ENCODE results near the gene ZNF630.
A peak's percentile ranks its signal among the peaks of the same experiment; 100 is the strongest.
"Not testable (repeated sequence)": the region's sequence is repeated elsewhere in the genome, so short reads cannot be mapped to it uniquely, and the experiment has no call there.

ZNF630 gene

DNA sequence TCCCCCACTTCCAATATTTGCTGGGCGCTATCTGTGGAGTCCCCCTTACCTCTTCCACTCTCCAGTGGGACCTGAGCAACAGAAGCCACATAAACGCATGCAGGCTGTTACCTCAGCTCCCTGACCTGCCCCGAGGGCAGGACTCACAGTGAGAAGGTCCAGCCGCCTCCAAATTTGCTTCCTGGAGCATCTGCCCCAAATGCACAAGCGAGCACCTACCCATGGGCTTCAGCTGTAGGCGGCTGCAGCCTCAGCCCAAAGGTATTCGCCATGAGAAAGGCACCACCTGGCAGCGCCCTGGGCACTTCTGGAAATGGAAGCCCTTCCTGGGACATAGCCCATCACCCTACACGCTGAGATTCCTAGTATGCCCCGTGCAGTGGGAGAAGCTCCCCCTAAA is 41.2 kb downstream of the ZNF630 start:
- no peak for DNase-seq (ENCODE audit: low read depth, low spot score)
- WGBS (ENCODE audit: insufficient coverage, insufficient read length) = no CpG with 5 or more reads among the region's 10 CpGs
- Histone ChIP-seq H3K4me3 (ENCODE audit: low read length) (no peak overlapping the region), H3K4me1 (ENCODE audit: control insufficient read depth, insufficient read depth, low read length) (no peaks in the 10 kb centered on the region), H3K27me3 (ENCODE audit: control insufficient read depth, insufficient read depth, low read length) (no peaks in the 10 kb centered on the region), H3K9me3 (ENCODE audit: control insufficient read depth, insufficient read depth, low read length) (no peaks in the 10 kb centered on the region), H3K27ac (ENCODE audit: low read length) (no peak overlapping the region), H3K36me3 (ENCODE audit: control insufficient read depth, insufficient read depth, low read length) (no peaks in the 10 kb centered on the region)

GRCh38 chrX:48028091-48028490 is 43.3 kb downstream of the ZNF630 start:
- DNase-seq (ENCODE audit: low read depth, low spot score) = no peak
- no peaks in the 10 kb centered on the region for H3K27me3 ChIP-seq (ENCODE audit: control insufficient read depth, insufficient read depth, low read length)
- H3K4me1 ChIP-seq (ENCODE audit: control insufficient read depth, insufficient read depth, low read length) = no peaks in the 10 kb centered on the region
- H3K4me3 ChIP-seq (ENCODE audit: low read length) = no peak overlapping the region
- H3K36me3 ChIP-seq (ENCODE audit: control insufficient read depth, insufficient read depth, low read length) = no peaks in the 10 kb centered on the region
- H3K27ac ChIP-seq (ENCODE audit: low read length) = no peak overlapping the region
- no CpG with 5 or more reads among the region's 8 CpGs for WGBS (ENCODE audit: insufficient coverage, insufficient read length)
- H3K9me3 ChIP-seq (ENCODE audit: control insufficient read depth, insufficient read depth, low read length) = no peaks in the 10 kb centered on the region

DNA sequence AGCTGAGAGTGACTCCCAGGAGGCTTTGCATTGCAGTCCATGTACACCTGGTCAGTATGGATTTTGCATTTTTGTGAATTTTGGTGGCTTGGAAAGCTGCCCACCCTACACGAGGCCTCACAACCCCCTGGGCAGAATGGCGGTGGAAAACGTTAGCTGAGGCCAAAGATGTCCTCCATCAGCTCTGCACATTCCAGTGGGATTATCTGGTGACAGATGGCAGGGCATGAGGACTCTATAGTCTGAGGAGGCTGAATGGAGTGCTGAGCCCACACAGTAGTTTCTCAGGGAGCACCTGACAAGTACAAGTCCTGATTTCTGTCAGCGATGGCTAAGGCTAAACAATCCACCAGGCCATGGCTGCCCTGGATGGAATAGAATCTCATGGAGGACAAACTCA is 43.9 kb downstream of the ZNF630 start:
- not testable (repeated sequence) for H3K36me3 ChIP-seq (ENCODE audit: control insufficient read depth, insufficient read depth, low read length); H3K4me1 ChIP-seq (ENCODE audit: control insufficient read depth, insufficient read depth, low read length); H3K4me3 ChIP-seq (ENCODE audit: low read length); H3K9me3 ChIP-seq (ENCODE audit: control insufficient read depth, insufficient read depth, low read length); H3K27ac ChIP-seq (ENCODE audit: low read length); DNase-seq (ENCODE audit: low read depth, low spot score); H3K27me3 ChIP-seq (ENCODE audit: control insufficient read depth, insufficient read depth, low read length)
- WGBS (ENCODE audit: insufficient coverage, insufficient read length) = no CpG with 5 or more reads among the region's 4 CpGs

GRCh38 chrX:48025561-48025960 is 45.9 kb downstream of the ZNF630 start:
- WGBS (ENCODE audit: insufficient coverage, insufficient read length) = no CpG with 5 or more reads among the region's 7 CpGs
- H3K4me3 ChIP-seq (ENCODE audit: low read length) = no peak overlapping the region
- H3K4me1 ChIP-seq (ENCODE audit: control insufficient read depth, insufficient read depth, low read length) = no peaks in the 10 kb centered on the region
- H3K9me3 ChIP-seq (ENCODE audit: control insufficient read depth, insufficient read depth, low read length) = no peaks in the 10 kb centered on the region
- DNase-seq (ENCODE audit: low read depth, low spot score) = peak; percentile 43
- H3K27me3 ChIP-seq (ENCODE audit: control insufficient read depth, insufficient read depth, low read length) = no peaks in the 10 kb centered on the region
- H3K27ac ChIP-seq (ENCODE audit: low read length) = no peak overlapping the region
- H3K36me3 ChIP-seq (ENCODE audit: control insufficient read depth, insufficient read depth, low read length) = no peaks in the 10 kb centered on the region

- H3K4me3 ChIP-seq (ENCODE audit: low read length) = no peak overlapping the region
- H3K9me3 ChIP-seq (ENCODE audit: control insufficient read depth, insufficient read depth, low read length) = no peaks in the 10 kb centered on the region
- no CpG with 5 or more reads among the region's 3 CpGs for WGBS (ENCODE audit: insufficient coverage, insufficient read length)
- no peaks in the 10 kb centered on the region for H3K36me3 ChIP-seq (ENCODE audit: control insufficient read depth, insufficient read depth, low read length)
- no peaks in the 10 kb centered on the region for H3K4me1 ChIP-seq (ENCODE audit: control insufficient read depth, insufficient read depth, low read length)
- no peaks in the 10 kb centered on the region for H3K27me3 ChIP-seq (ENCODE audit: control insufficient read depth, insufficient read depth, low read length)
- DNase-seq (ENCODE audit: low read depth, low spot score) = no peak
- H3K27ac ChIP-seq (ENCODE audit: low read length) = no peak overlapping the region
These were observed 48.7 kb downstream of the ZNF630 start for GRCh38 chrX:48022738-48023137.

- Histone ChIP-seq H3K27me3 (ENCODE audit: control insufficient read depth, insufficient read depth, low read length) (no peaks in the 10 kb centered on the region), H3K4me1 (ENCODE audit: control insufficient read depth, insufficient read depth, low read length) (no peaks in the 10 kb centered on the region), H3K4me3 (ENCODE audit: low read length) (no peak overlapping the region), H3K36me3 (ENCODE audit: control insufficient read depth, insufficient read depth, low read length) (no peaks in the 10 kb centered on the region), H3K9me3 (ENCODE audit: control insufficient read depth, insufficient read depth, low read length) (no peaks in the 10 kb centered on the region), H3K27ac (ENCODE audit: low read length) (no peak overlapping the region)
- WGBS (ENCODE audit: insufficient coverage, insufficient read length) = no CpG with 5 or more reads among the region's 3 CpGs
- DNase-seq (ENCODE audit: low read depth, low spot score) = no peak
These were observed 49.3 kb downstream of the ZNF630 start for GRCh38 chrX:48022100-48022499.

- Histone ChIP-seq H3K36me3 (ENCODE audit: control insufficient read depth, insufficient read depth, low read length) (no peaks in the 10 kb centered on the region), H3K27me3 (ENCODE audit: control insufficient read depth, insufficient read depth, low read length) (no peaks in the 10 kb centered on the region), H3K9me3 (ENCODE audit: control insufficient read depth, insufficient read depth, low read length) (no peaks in the 10 kb centered on the region), H3K4me1 (ENCODE audit: control insufficient read depth, insufficient read depth, low read length) (no peaks in the 10 kb centered on the region), H3K27ac (ENCODE audit: low read length) (no peak overlapping the region), H3K4me3 (ENCODE audit: low read length) (peak overlapping the region; percentile 97; the same call in 1 of the 2 replicates)
- no CpG with 5 or more reads among the region's 30 CpGs for WGBS (ENCODE audit: insufficient coverage, insufficient read length)
- DNase-seq (ENCODE audit: low read depth, low spot score) = peak; percentile 22
These were observed 50.2 kb downstream of the ZNF630 start for GRCh38 chrX:48021026-48021900.

DNA sequence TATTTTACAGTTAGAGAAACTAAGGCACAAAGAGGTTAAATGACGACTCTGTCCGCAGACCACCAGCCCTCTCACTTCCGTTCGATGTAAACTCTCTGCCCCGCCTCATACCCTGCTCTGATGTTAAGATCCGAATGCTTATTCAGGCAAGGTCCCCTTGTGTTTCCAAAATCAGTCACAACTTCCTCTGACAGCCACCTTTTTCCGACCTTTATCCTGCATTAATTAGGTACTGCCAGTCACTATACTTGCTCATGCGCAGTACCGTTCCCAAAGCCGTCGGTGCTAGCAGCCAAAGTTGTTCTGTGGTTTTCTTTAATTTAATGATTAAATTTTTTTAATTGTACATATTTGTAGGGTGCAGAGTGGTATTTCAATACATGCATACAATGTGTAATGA is 51.0 kb downstream of the ZNF630 start:
- WGBS (ENCODE audit: insufficient coverage, insufficient read length) = no CpG with 5 or more reads among the region's 11 CpGs
- not testable (repeated sequence) for H3K9me3 ChIP-seq (ENCODE audit: control insufficient read depth, insufficient read depth, low read length); H3K27ac ChIP-seq (ENCODE audit: low read length); H3K36me3 ChIP-seq (ENCODE audit: control insufficient read depth, insufficient read depth, low read length); H3K27me3 ChIP-seq (ENCODE audit: control insufficient read depth, insufficient read depth, low read length); H3K4me1 ChIP-seq (ENCODE audit: control insufficient read depth, insufficient read depth, low read length); DNase-seq (ENCODE audit: low read depth, low spot score); H3K4me3 ChIP-seq (ENCODE audit: low read length)

GRCh38 chrX:48019892-48020291 is 51.5 kb downstream of the ZNF630 start:
- not testable (repeated sequence) for H3K9me3 ChIP-seq (ENCODE audit: control insufficient read depth, insufficient read depth, low read length); H3K27me3 ChIP-seq (ENCODE audit: control insufficient read depth, insufficient read depth, low read length); H3K4me3 ChIP-seq (ENCODE audit: low read length); H3K36me3 ChIP-seq (ENCODE audit: control insufficient read depth, insufficient read depth, low read length); H3K27ac ChIP-seq (ENCODE audit: low read length); DNase-seq (ENCODE audit: low read depth, low spot score); H3K4me1 ChIP-seq (ENCODE audit: control insufficient read depth, insufficient read depth, low read length)
- WGBS (ENCODE audit: insufficient coverage, insufficient read length) = no CpG with 5 or more reads among the region's 1 CpG

DNA sequence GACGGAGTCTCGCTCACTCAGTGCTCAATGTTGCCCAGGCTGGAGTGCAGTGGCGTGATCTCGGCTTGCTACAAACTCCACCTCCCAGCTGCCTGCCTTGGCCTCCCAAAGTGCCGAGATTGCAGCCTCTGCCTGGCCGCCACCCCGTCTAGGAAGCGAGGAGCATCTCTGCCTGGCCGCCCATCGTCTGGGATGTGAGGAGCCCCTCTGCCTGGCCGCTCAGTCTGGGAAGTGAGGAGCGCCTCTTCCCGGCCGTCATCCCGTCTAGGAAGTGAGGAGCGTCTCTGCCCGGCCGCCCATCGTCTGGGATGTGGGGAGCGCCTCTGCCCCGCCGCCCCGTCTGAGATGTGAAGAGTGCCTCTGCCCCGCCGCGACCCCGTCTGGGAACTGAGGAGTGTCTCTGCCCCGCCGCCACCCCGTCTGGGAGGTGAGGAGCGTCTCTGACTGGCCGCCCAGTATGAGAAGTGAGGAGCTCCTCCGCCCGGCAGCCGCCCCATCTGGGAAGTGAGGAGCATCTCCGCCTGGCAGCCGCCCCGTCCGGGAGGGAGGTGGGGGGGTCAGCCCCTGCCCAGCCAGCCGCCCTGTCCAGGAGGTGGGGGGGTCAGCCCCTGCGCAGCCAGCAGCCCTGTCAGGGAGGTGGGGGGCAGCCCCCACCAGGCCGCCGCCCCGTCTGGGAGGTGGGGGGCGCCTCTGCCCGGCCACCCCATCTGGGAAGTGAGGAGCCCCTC is 54.7 kb downstream of the ZNF630 start:
- H3K4me3 ChIP-seq (ENCODE audit: low read length); H3K9me3 ChIP-seq (ENCODE audit: control insufficient read depth, insufficient read depth, low read length); DNase-seq (ENCODE audit: low read depth, low spot score); H3K4me1 ChIP-seq (ENCODE audit: control insufficient read depth, insufficient read depth, low read length); H3K27me3 ChIP-seq (ENCODE audit: control insufficient read depth, insufficient read depth, low read length); H3K27ac ChIP-seq (ENCODE audit: low read length); H3K36me3 ChIP-seq (ENCODE audit: control insufficient read depth, insufficient read depth, low read length): not testable (repeated sequence)
- no CpG with 5 or more reads among the region's 46 CpGs for WGBS (ENCODE audit: insufficient coverage, insufficient read length)

Measured in iPS DF 6.9 (cell line).